Neutrophil (primary cell): ENCODE data around the gene GIGYF1.

ENCODE experiments used
- H3K27ac ChIP-seq: fragments of 200-600 bp; sonication (generic); 2 replicates; pipeline ENCODE4 v1.5.1; 2016; ENCODE audit warnings: mild to moderate bottlenecking, moderate library complexity
- H3K27me3 ChIP-seq: fragments of 200-600 bp; sonication (generic); 2 replicates; pipeline ENCODE4 v1.6.0; 2016; ENCODE audit warnings: mild to moderate bottlenecking
- H3K36me3 ChIP-seq: fragments of 200-600 bp; sonication (generic); 2 replicates; pipeline ENCODE4 v1.5.1; 2017
- H3K4me1 ChIP-seq, 2 experiments: fragments of 200-600 bp in 1 of 2; sonication (generic) in 1 of 2; 1 replicate in 1 of 2; 2 replicates in 1 of 2; pipeline versions ENCODE4 v1.5.1 to v1.6.1; 2013 to 2016; ENCODE audit warnings: low read depth in 1 of 2, low read length in 1 of 2, mild to moderate bottlenecking in 1 of 2, moderate library complexity in 1 of 2; ENCODE audit not compliant: control insufficient read depth in 1 of 2, insufficient read depth in 1 of 2
- H3K4me3 ChIP-seq, 2 experiments: fragments of 200-600 bp in 1 of 2; sonication (generic) in 1 of 2; 1 replicate in 1 of 2; 2 replicates in 1 of 2; pipeline ENCODE4 v1.5.1; 2013 to 2016; ENCODE audit warnings: low read depth in 1 of 2, low read length in 1 of 2, mild to moderate bottlenecking in 1 of 2, moderate library complexity in 1 of 2
- H3K9me3 ChIP-seq: fragments of 200-600 bp; sonication (generic); 2 replicates; pipeline ENCODE4 v1.5.1; 2016
- TF ChIP-seq, protein P1 (sequence below): fragments of 200-600 bp; sonication (generic); IDR thresholded peaks from 2 replicates; pipeline ENCODE4 v1.5.1; 2016; ENCODE audit warnings: antibody characterized with exemption

Gene GIGYF1

DNA sequence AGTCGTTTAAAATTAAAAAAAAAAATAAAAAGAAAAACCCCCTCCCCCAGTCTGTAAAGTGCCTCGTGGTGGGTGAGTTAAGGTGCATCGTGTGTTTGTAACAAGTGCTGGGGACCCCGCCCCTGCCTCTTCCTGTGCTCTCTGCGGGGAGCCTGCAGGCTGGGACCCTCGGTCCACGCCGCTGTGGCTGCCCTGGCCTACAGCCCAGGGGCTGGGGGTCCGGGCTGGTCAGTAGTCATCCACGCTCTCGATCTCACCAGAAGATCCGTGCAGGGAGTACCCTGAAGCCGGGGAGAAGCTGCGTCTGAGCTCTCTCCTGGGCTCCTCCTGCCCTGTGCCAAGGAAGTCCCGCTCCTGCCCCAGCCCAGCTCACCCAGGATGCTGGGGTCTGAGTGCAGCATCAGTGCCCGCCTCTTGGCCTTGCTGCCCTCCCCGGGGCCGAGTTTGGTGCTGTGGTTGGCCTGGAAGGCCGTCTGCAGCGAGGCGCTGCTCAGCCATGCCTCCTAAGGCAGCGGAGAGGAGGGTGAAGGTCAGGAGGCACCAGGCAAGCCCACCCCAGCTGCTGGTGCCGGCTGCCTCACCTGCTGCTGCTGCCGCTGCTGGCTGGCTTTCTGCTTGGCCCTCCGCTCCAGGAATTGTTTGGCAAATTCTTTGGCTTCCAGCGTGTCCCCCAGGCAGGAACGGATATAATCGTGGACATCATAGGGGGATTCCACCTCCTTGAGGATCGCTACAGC lies 12.4 kb downstream of the GIGYF1 start:
- Histone ChIP-seq H3K27ac (peak overlapping the region; percentile 100), H3K4me1 (peaks cover 38 to 41% of the 10 kb centered on the region in 2 experiments), H3K9me3 (peaks cover 6% of the 10 kb centered on the region), H3K4me3 (no peak overlapping the region), H3K36me3 (peaks cover 98% of the 10 kb centered on the region), H3K27me3 (no peaks in the 10 kb centered on the region)
- TF ChIP-seq, protein P1, sequence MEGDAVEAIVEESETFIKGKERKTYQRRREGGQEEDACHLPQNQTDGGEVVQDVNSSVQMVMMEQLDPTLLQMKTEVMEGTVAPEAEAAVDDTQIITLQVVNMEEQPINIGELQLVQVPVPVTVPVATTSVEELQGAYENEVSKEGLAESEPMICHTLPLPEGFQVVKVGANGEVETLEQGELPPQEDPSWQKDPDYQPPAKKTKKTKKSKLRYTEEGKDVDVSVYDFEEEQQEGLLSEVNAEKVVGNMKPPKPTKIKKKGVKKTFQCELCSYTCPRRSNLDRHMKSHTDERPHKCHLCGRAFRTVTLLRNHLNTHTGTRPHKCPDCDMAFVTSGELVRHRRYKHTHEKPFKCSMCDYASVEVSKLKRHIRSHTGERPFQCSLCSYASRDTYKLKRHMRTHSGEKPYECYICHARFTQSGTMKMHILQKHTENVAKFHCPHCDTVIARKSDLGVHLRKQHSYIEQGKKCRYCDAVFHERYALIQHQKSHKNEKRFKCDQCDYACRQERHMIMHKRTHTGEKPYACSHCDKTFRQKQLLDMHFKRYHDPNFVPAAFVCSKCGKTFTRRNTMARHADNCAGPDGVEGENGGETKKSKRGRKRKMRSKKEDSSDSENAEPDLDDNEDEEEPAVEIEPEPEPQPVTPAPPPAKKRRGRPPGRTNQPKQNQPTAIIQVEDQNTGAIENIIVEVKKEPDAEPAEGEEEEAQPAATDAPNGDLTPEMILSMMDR, result no peak

DNA sequence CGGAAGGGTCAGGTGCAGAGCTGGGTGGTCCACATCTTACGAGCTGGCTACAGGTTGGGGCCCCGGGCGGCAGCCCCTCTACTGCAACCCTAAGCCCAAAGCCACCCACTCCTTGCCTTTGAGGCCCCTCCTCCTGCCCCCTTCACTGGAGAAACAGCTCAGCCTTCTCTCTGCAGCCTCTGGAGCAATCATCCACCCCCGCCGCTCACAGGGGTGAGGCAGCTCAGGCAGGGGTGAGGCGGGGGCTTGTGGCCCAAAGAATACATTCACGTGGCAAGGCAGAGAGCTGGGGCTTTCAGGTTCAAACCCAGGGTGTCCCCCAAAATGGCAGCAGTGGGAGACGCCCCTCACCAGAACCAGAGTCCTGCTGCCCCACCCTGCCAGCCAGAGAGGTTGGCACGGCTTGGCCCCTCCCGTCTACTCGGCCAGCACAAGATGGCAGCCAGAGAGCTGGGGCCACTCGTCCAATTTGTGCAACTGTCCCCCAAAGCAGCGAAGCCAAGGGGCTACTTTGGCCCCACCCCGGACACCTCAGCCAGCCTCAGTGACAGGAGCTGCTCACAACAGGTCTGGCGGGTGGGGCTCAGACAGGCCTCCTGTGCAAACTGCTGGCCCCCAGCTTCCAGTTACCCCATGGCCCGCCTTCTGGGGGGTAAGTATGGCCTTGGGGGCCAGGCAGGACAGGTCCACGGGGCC lies 13.3 kb downstream of the GIGYF1 start:
- TF ChIP-seq, protein P1, result no peak
- no peaks in the 10 kb centered on the region for H3K27me3 ChIP-seq
- H3K36me3 ChIP-seq, result peaks cover 98% of the 10 kb centered on the region
- H3K4me3 ChIP-seq, result no peak overlapping the region
- peak overlapping the region; percentile 100 for H3K27ac ChIP-seq
- H3K4me1 ChIP-seq, result peaks cover 43 to 50% of the 10 kb centered on the region in 2 experiments
- peaks cover 6% of the 10 kb centered on the region for H3K9me3 ChIP-seq

DNA sequence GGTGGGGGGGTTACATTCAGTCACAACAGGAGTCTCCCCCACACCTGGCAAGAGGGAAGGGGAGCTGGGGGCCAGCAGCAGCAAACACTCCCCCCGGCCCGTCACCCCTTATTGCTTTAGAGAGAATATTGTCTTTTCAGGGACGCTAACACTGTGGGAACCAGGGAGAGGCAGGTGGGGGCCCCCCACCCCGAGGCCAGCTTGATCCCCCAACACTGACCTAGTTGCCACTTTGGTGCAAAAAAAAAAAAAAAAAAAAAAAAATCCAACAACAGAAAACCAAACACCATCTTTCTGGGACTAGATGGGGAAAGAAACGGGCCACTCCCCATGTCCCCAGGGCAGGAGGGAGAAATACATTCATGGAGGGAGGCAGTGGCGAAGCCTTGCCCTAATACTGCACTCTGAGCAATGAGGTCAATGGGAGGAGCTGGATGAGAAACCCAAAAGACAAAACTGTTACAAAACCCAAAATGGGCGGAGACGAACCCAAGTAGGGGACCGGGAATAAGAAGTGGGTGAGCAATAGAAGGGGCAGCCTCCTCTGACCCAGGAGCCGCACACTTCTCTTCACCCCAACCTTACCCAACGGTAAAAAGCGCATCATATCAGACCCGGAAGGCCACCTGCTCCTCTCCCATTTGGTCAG lies 14.0 kb downstream of the GIGYF1 start:
- Histone ChIP-seq H3K4me1 (peaks cover 43 to 53% of the 10 kb centered on the region in 2 experiments), H3K36me3 (peaks cover 92% of the 10 kb centered on the region), H3K27me3 (no peaks in the 10 kb centered on the region), H3K4me3 (no peak overlapping the region), H3K9me3 (peaks cover 6% of the 10 kb centered on the region), H3K27ac (peak overlapping the region; percentile 100)
- TF ChIP-seq, protein P1, result no peak

GRCh38 chr7:100679129-100679926 lies 14.7 kb downstream of the GIGYF1 start:
- H3K36me3 ChIP-seq, result peaks cover 84% of the 10 kb centered on the region
- peak overlapping the region in 1 of 2 experiments; percentile 18 for H3K4me3 ChIP-seq
- peak overlapping the region; percentile 100 for H3K27ac ChIP-seq
- H3K27me3 ChIP-seq, result no peaks in the 10 kb centered on the region
- peaks cover 43 to 53% of the 10 kb centered on the region in 2 experiments for H3K4me1 ChIP-seq
- peaks cover 6% of the 10 kb centered on the region for H3K9me3 ChIP-seq
- TF ChIP-seq, protein P1, result no peak
